Stimulated activated CD8-positive, alpha-beta memory T cell treated with anti-CD3 and anti-CD28 coated beads, Interleukin-15, amount 100 ng/mL, for 1 hour (primary cell): ENCODE results near the gene FAM89A.
"Not testable (repeated sequence)": the region's sequence is repeated elsewhere in the genome, so short reads cannot be mapped to it uniquely, and the experiment has no call there.

Experiments used
- DNase-seq: peaks from one replicate; pipeline ENCODE4 v3.0.0-alpha.2; 2020; ENCODE audit warnings: low read depth

FAM89A gene

DNA sequence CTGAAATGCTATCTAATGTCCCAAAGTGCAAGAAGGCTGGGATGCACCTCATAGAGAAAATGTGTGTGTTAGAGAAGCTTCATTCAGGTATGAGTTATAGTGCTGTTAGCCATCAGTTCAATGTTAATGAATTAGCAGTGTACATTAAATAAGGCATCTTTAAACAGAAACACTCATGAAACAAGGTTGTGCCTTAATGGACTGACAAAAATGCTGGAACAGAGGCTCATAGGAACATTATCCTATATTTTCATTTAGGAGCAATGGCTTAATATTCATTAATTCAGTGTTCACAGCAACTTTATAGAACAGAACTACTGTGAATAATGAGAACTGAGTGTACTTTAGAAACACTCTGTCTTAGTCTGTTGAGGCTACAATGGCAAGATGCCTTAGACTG, 15.2 kb upstream of the FAM89A start:
- DNase-seq: no peak

DNA sequence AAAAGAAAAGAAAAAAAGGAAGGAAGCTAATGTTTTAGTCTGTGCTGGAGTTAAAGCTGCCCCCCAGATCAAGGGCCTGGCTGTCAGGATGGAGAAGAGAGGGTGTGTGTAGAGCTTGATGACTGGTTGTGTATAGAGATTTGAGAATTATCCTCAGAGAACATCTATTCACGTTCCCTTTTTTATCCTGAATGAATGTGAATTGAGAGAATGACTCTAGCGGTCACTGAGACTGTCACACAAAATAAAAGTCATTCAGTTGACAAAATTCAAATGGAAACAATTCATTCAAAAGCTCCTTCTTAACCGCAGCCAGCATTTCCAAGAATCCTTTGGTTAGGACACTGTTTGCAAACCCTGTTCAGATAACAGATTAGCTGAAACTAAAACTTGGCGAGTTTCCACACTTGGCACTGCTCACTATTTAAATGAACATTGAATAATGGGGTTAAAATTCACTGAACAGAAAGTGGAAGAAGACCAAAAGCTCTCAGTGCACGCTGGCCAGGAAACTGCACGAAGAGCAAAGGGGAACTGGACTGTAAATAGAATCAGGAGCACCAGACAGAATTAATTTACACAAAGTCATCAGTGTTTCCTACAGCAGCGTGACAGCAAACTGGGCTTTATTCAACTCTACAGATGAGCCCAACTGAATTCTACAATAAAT, 13.6 kb upstream of the FAM89A start:
- no peak for DNase-seq

DNA sequence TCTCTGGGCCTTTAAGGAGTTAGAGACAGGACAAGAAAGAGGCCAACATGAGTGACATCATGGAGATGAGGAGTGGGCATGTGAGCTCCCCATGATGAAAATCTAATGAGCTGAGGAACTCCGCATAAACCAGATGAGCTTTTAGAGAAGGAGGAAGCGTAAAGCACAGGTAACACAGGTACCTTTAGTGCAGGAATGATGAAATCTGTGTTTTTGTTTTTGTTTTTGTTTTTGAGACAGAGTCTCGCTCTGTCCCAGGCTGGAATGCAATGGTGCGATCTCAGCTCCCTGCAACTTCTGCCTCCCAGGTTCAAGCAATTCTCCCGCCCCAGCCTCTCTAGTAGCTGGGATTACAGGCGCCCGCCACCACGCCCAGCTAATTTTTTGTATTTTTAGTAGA, 12.7 kb upstream of the FAM89A start:
- no peak for DNase-seq

DNA sequence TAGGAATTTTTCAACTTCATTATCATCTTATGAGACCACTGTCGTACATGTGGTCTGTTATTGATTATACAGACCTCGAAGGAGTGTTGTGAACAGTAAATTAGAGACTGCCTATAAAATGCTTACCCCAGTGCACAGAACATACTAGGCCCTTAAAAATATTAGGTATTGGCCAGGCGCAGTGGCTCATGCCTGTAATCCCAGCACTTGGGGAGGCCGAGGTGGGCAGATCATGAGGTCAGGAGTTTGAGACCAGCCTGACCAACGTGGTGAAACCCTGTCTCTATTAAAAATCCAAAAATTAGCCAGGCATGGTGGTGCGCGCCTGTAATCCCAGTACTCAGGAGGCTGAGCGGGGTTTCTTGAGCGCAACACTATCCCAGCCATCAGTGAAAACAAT, 10.9 kb upstream of the FAM89A start:
- DNase-seq: not testable (repeated sequence)

DNA sequence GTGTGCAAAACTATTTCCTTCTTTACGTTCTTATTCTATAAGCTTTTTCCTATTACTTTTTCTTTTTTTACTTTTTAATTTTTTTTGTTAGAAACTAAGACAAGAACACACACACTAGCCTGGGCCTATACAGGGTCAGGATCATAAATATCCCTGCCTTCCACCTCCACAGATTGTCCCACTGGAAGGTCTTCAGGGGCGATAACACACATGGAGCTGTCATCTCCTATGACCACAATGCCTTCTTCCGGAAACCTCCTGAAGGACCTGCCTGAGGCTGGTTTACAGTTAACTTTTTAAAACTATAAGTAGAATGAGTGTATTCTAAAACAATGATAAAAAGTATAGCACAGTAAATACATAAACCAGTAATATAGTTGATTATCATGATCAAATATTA, 10.3 kb upstream of the FAM89A start:
- no peak for DNase-seq

DNA sequence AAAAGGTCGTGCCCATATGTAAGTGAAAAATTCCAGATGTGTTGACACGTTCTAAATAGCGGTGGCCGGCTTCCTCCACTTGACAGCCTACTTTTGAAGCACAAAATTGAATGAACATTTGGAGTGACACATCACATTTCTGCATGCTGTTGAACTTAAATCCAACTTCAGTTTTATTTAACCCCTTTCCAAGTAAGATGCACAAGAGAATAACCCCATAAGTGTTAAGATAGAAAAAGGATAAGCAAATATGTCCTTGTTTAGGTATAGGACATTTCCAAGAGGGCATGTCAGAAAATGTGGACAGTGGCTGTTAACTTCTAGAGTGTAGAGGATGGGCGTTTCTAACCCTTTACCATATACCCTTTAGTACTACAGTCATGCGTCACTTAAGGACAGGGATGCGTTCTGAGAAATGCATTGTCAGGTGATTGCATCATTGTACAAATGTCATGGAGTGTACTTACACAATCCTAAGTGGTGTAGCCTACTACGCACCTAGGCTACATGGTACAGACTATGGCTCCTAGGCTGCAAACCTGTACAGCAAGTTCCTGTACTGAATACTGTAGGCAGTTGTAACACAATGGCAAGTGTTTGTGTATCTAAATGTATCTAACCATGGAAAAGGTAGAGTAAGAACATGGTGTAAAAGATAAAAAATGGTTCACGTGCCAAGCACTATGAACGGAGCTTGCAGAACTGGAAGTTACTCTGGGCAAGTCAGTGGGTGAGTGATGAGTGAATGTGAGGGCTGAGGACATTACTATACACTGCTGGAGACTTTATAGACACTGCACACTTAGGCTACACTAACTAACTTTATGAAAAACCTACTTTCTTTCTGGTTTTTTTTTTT, 9.3 kb upstream of the FAM89A start:
- DNase-seq: no peak

DNA sequence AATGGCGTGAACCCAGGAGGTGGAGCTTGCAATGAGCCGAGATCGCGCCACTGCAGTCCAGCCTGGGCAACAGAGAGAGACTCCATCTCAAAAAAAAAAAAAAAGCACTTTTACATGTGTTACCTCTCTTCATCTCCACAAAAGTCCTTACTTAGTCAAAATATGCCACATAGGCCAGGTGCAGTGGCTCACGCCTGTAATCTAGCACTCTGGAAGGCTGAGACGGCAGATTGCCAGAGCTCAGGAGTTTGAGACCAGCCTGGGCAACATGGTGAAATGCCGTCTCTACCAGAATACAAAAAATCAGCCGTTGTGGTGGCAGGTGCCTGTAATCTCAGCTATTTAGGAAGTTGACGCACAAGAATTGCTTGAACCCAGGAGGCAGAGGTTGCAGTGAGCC, 8.4 kb upstream of the FAM89A start:
- DNase-seq: not testable (repeated sequence)

DNA sequence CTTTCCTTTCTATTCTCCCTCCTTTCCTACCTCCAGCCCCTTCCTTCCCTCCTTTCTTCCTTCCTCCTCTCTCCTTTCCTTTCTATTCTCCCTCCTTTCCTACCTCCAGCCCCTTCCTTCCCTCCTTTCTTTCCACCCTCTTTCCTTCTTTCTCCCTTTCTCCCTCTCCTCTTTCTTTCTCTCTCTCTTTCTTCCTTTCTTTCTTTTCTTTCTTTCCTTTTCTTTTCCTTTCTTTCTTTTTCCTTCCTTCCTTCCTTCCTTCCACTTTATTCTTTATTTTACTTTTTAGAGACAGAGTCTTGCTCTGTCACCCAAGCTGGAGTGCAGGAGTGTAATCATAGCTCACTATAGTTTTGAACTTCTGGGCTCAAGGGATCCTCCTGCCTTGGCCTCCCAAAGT, 7.5 kb upstream of the FAM89A start:
- DNase-seq: not testable (repeated sequence)

DNA sequence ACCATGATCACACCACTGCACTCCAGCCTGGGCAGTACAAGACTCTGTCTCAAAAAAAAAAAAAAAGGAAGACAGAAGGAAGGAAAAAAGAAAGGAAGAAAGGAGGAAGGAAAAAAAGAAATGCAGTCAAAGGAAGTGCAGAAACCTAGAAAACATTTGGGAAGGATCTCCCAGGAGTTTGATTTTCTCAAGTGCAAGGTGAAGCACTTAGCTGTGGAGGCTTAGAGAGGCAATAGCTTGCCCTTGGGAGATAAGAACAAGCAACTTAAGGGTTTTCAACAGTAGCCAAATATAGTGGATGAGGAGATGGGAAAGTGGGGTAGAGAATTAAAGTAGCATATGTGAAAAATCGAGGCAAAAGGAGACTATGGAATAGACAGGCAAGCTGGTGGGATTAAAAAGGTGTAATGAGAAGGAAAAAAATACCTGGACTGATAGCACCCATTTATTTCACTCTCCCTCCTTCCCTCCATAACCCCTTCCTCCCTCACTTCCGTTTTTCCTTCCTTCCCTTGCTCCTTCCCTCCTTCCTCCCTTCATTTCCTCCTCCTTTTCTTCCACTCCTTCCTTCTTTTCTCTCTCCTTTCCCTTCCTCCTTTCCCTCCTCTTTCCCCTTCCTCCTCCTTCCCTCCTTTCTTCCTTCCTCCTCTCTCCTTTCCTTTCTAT, 6.8 kb upstream of the FAM89A start:
- DNase-seq: no peak

DNA sequence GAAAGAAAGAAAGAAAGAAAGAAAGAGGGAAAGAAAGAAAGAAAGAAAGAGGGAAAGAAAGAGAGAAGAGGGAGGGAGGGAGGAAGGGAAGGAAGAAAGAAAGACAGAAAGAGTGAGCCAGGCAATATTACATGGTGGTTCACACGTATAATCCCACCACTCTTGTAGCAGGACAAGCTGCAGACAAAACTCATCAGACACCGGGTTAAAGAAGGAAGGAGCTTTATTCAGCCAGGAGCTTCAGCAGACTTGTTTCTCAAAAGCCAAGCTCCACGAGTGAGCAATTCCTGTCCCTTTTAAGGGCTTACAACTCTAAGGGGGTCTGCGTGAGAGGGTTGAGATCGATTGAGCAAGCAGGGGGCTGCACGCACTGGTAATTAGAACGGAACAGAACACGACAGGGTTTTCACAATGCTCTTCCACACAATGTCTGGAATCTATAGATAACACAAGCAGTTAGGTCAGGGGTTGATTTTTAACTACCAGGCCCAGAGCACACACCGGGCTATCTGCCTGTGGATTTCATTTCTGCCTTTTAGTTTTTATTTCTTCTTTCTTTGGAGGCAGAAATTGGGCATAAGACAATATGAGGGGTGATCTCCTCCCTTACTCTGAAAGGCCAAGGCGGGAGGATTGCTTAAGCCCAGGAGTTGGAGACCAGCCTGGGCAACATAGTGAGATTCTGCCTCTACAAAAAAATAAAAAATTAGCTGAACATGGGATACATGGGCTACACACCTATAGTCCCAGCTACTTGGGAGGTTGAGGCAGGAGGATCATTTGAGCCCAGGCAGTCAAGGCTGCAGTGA, 6.1 kb upstream of the FAM89A start:
- not testable (repeated sequence) for DNase-seq

DNA sequence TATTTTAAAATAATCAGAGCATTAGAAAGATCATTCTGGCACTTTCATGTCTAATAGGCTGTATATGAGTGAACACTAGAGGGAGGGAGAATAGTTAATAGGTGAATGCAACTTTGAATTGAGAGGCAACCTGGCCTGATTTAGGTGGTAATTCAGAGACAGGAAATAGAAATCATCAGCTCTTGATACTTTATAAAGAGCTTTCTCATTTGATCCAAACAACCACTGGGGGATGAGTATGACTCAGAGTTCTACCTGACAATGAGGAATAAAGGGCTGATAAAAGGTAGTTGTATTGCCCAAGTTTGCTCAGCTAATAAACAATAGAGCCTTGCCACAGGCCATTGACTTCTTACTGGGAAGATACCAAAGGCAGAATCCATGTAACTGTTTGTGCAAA, 5.2 kb upstream of the FAM89A start:
- DNase-seq: no peak

DNA sequence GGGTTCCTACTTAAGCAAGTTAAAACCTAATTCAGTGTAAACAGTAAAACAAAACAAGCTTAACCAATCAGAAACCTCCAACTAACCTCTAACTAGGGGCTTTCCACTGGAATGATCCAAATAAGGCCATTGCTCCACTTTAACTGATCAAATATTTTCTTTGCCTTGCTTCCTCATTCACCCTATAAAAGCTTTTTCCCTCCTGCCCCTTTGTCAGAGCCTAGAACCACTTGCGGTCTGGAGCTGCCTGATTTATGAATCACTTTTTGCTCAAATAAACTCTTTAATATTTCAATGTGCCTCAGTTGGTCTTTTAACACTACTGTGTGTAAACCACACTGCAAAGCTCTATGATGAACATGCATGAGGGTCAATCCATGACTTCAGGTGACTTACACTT, 4.5 kb upstream of the FAM89A start:
- no peak for DNase-seq

DNA sequence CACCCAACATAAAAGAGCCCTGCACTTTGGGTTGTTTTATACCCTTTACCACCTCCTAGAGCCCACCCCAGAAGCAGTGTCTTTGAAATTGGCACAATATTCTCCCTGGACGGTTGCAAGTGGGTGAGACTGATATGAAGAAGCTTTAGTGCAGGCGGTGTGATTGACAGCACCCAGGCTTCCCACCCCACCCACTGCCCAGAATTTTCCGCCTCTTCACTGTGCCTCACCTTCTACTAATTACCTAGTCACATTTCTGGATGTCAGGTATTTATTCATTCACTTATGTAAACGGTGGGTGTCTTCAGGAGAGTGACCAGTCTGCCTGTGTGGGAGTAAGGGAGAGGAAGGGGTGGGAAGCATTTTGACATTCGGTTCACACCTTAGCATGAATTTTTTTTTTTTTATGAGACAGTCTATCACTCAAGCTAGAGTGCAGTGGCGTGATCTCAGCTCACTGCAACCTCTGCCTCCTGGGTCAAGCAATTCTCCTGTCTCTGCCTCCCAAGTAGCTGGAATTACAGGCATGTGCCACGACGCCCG, 1.7 kb upstream of the FAM89A start:
- no peak for DNase-seq

DNA sequence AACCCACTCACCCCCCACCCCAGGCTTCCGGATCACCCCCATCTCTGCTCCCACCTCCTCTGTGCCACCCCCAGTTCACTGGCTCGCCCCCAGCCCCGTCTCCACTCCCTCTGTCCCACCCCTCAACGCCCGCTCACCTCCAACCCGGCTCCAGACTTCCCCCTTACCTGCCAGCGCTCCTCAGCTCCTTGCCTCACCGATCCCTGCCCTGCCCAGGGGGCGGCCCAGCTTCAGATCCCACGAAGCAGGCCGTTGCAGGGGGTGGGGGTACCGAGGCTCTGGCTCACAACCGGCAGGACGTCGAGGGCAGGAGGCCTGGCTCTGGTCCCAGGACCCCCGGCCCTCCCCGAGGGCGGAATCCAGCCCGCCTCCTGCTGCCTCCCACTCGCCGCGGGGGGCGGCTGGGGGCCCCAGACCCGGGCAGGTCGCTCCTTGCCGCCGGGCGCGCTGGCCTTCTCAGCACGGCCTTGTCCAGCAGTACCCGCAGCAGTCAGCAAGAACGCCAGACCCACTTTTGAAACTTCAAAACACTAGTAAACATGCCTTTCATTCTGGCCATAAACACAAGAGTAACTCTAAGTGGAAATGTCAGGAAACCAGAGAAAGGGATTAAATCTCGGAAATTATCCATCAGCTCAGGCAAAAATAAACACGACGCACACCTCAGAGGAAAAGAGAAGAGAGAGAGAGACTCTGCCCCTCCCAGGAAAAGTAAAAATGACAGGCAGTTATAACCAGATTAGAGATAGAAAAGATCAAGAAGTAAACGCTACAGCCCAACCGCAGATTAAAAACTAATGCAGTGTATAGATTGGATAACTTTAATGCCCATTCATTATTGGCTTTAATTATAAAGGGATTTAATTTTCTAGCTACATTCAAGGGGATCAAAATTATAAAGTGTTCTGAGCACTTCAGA, 1.0 kb upstream of the FAM89A start:
- no peak for DNase-seq

DNA sequence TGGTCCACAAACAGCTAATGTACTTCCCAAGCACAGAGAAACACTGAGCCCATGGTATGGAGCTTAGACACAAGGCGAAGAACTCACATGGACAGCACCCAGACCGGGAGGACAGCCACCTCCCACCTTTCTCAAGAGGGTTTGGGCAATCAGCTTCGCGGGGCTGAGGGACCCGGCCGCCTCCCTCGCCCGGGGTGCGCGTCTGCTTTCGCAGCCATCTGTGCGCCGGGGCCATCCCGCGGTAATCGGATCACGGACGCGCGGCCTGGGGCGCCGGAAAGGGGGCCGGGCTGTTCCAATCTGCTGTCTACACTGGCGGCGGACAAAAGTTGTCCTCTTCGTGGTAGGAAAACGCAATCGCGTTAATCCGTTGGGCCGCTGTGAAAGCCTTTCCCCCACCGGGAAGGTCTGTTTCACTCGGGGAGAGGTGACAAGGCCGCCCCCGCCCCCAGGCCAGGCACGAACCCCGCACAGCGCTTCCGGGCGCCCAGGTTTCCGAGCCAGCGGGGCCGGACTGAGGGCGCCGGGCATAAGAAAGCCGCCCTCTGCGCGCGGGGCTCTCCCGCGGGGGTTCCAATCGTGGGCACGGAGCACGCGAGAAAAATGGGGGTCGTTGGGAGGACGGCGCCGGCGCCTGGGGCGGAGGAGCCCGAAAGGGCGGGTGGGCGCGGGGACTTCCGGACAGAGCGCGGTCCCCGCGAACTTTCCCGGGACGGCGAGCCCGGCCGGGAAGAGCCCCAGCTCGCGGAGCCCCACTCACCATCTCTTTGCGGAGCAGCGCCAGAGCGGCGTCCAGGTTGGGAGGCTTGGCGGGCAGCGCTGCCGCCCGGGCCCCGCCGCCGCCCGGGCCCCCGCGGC, 664 bp downstream of the FAM89A start:
- no peak for DNase-seq

DNA sequence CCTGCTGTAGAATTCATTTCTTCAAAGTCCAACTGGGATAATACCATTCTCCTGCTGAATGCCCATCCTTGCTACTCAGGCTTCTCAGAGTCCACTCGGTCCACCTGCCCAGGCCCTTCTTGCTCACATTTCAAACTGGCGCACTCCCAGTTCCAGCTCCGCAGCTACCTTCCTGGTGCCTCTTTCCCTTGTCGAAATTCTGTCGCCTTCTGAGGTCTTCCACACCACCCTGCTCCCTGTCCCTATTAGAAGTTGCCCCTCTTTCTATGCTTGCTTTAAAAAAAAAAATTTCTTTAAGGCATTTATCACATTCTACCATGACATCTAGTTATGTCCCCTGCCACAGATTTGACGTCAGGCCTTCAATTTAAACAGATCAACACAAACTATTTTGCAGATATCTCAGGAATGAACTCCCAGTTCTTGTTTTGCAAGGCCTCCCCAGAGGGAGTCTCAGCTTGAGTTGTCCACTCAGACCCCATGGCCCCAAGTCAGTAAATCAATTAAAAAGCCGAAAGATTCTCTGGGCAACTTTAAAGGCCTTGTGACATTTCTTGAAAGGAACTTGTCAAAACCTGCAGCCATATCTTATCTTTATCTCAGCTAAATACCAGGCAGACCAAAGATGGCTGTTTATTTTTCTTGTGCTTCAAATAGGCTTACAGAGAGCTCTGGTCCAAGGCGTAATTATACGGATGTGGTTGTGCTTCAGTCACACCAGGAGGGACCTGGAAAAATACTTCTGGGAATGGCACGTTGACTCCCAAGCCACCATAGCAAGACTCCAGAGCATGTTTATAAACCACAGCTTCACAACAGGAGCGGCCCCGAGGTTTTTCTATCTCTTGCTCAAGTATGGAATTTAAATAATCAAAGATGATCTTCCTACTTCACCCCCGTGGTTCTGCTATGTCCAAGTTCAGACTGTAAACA, 2.2 kb downstream of the FAM89A start:
- no peak for DNase-seq

DNA sequence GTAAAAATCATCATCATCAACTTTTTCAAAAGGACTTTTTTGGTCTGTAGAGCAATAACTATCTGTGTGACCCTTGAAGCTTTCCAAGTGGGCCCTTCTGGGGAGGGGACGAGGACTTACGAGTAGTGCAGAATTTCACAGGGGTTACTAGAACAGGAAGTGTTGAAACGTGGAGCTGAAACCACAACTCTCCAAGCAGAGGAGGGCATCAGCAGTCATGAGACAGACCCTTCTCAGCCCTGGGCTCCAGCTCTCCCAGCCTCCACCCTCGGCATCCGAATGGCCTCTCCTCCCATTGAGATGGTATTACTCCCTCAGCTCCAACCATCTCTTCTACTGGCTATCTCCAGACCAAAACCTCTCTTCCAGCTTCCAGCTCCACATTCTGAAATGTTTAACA, 3.6 kb downstream of the FAM89A start:
- no peak for DNase-seq

DNA sequence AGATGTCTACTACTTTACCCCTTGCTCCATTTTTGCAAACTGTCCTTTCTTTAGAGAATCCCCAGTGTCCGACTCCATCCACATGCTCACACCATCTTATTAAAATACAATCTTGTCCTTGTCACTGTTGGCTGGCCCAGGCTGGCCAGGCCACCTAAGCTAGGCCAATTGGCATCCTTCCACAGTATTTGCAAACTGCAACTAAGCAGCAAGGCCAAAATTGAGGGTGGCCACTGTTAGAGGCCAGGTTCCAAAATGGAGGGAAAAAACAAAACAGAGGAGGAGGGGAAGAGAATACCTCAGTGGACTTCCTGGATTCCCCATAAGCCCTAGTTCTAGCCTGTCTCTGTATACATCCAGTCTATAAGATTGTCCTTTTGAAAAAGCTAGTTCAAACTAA, 4.3 kb downstream of the FAM89A start:
- DNase-seq: no peak

DNA sequence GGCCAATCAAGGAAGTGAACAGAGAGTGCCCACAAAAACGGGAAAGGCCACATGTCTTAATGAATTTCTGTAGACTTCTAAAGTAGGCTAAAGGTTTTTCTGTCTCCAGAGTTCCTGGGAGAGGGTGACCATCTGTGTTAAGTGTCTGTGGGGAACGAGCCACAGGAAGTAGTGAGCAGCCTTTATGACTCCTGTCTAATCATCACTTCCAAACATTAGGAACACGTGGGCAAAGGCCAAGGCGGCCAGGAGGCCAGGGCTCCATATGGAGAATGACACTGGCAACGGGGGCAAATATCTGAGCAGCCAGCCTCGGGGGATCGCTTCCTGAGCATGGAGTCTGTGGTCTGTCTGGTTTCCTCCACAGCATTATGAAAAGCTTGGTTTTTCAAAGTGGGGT, 7.1 kb downstream of the FAM89A start:
- DNase-seq: no peak
